ENCODE measurements around the gene FOXP1.

FOXP1 gene

DNA sequence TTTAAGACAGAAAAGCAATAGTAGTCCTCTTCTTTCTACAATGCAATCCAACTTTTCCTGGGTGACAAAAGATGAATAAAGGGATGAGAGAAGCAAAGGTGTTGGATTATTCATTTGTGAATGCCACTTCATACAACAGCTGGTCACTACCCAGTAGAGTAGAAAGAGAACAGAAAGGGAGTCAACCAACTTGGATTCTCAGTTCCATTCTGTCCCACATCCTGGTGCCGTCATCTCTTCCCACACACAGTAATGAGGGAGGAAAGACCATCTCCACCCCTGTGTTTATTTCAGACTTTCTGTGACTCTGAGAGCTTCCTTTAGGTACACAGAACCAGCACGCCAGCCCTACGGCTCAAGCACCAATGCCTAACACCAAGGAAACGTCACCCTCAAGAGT is 71.0 kb downstream of the FOXP1 start:
- Mint-ChIP-seq H3K4me3 (no peak overlapping the region), H3K27ac (no peak overlapping the region), H3K36me3 (ENCODE audit: insufficient read depth) (no peaks in the 10 kb centered on the region), H3K9me3 (no peaks in the 10 kb centered on the region), H3K4me1 (ENCODE audit: low read depth in 2 of 2) (peaks cover 9 to 10% of the 10 kb centered on the region in 2 donors), H3K27me3 (no peaks in the 10 kb centered on the region)
- ATAC-seq (replicated peaks) (no peak), DNase-seq (no peak)

GRCh38 chr3:71512000-71512399 is 71.5 kb downstream of the FOXP1 start:
- H3K27me3 Mint-ChIP-seq = no peaks in the 10 kb centered on the region
- peak overlapping the region in 1 of 2 donors; percentile 21 for H3K27ac Mint-ChIP-seq
- H3K4me3 Mint-ChIP-seq = no peak overlapping the region
- ATAC-seq (replicated peaks) = peak; percentile 99
- peak; percentile 40 to 43 (median 42) for DNase-seq
- H3K9me3 Mint-ChIP-seq = no peaks in the 10 kb centered on the region
- H3K4me1 Mint-ChIP-seq (ENCODE audit: low read depth in 2 of 2) = peaks cover 9 to 11% of the 10 kb centered on the region in 2 donors
- H3K36me3 Mint-ChIP-seq (ENCODE audit: insufficient read depth) = no peaks in the 10 kb centered on the region

DNA sequence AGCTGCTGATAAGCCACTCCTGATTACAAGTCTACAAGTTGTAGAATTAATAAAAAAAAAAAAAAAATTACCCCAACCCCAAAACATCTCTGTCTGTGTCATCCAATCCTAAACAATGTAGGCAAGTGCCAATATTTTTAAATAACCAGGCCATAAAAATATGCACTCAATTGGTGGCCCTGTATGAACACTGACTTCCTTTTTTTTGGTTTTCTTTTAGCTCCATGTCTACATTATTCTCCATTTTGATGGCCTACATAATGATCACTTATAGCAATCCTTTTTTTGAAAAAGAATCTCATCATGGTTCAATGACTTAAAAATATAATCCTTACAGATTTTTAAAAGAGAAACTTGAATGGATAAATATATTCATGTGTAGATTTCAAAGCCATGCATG is 72.1 kb downstream of the FOXP1 start:
- H3K4me3 Mint-ChIP-seq = no peak overlapping the region
- DNase-seq = no peak
- no peaks in the 10 kb centered on the region for H3K9me3 Mint-ChIP-seq
- peaks cover 9 to 13% of the 10 kb centered on the region in 2 donors for H3K4me1 Mint-ChIP-seq (ENCODE audit: low read depth in 2 of 2)
- H3K27me3 Mint-ChIP-seq = no peaks in the 10 kb centered on the region
- no peak overlapping the region for H3K27ac Mint-ChIP-seq
- H3K36me3 Mint-ChIP-seq (ENCODE audit: insufficient read depth) = no peaks in the 10 kb centered on the region
- ATAC-seq (replicated peaks) = no peak

- Mint-ChIP-seq H3K9me3 (no peaks in the 10 kb centered on the region), H3K27me3 (no peaks in the 10 kb centered on the region), H3K36me3 (ENCODE audit: insufficient read depth) (no peaks in the 10 kb centered on the region), H3K4me1 (ENCODE audit: low read depth in 2 of 2) (peaks cover 9 to 13% of the 10 kb centered on the region in 2 donors), H3K27ac (no peak overlapping the region), H3K4me3 (no peak overlapping the region)
- ATAC-seq (replicated peaks) (no peak), DNase-seq (no peak)
Observed at GRCh38 chr3:71511037-71511436, 72.5 kb downstream of the FOXP1 start.

GRCh38 chr3:71510510-71510909 is 73.0 kb downstream of the FOXP1 start:
- peaks cover 9 to 16% of the 10 kb centered on the region in 2 donors for H3K4me1 Mint-ChIP-seq (ENCODE audit: low read depth in 2 of 2)
- H3K27ac Mint-ChIP-seq = no peak overlapping the region
- no peaks in the 10 kb centered on the region for H3K9me3 Mint-ChIP-seq
- no peak overlapping the region for H3K4me3 Mint-ChIP-seq
- no peaks in the 10 kb centered on the region for H3K27me3 Mint-ChIP-seq
- H3K36me3 Mint-ChIP-seq (ENCODE audit: insufficient read depth) = no peaks in the 10 kb centered on the region
- no peak for DNase-seq
- ATAC-seq (replicated peaks) = no peak

DNA sequence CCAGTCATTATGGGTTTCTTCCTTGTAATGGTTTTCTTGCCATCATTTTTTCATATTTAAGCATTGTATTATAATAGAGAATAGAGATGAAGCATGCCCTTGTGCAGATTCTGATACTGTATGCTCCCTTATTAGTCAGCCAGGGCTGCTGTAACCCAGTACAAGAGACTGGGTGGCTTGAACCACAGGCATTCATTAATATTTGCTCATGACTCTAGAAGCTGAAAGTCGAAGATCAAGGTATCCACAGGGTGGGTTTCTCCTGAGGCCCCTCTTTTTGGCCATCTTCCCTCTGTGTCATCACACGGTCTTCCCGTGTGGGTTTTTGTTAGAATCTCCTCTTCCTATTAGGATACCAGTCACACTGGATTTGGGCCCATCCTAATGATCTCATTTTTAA is 74.5 kb downstream of the FOXP1 start:
- no peaks in the 10 kb centered on the region for H3K36me3 Mint-ChIP-seq (ENCODE audit: insufficient read depth)
- no peaks in the 10 kb centered on the region for H3K9me3 Mint-ChIP-seq
- DNase-seq = no peak
- H3K4me1 Mint-ChIP-seq (ENCODE audit: low read depth in 2 of 2) = peaks cover 14 to 19% of the 10 kb centered on the region in 2 donors
- no peak for ATAC-seq (replicated peaks)
- no peak overlapping the region for H3K4me3 Mint-ChIP-seq
- H3K27ac Mint-ChIP-seq = peak overlapping the region in 1 of 2 donors; percentile 4
- no peaks in the 10 kb centered on the region for H3K27me3 Mint-ChIP-seq

- no peak overlapping the region for H3K27ac Mint-ChIP-seq
Observed at GRCh38 chr3:71505767-71506350, 77.7 kb downstream of the FOXP1 start.

GRCh38 chr3:71504250-71505036 is 79.1 kb downstream of the FOXP1 start:
- H3K9me3 Mint-ChIP-seq = no peaks in the 10 kb centered on the region
- H3K36me3 Mint-ChIP-seq (ENCODE audit: insufficient read depth) = peaks cover 7% of the 10 kb centered on the region
- ATAC-seq (replicated peaks) = no peak
- H3K4me3 Mint-ChIP-seq = no peak overlapping the region
- peaks cover 23 to 24% of the 10 kb centered on the region in 2 donors for H3K4me1 Mint-ChIP-seq (ENCODE audit: low read depth in 2 of 2)
- H3K27ac Mint-ChIP-seq = no peak overlapping the region
- H3K27me3 Mint-ChIP-seq = no peaks in the 10 kb centered on the region
- no peak for DNase-seq

More at GRCh38 chr3:71505767-71506350, 77.7 kb downstream of the FOXP1 start:
- DNase-seq (no peak), ATAC-seq (replicated peaks) (no peak)
- Mint-ChIP-seq H3K9me3 (no peaks in the 10 kb centered on the region), H3K4me1 (ENCODE audit: low read depth in 2 of 2) (peaks cover 18 to 23% of the 10 kb centered on the region in 2 donors), H3K4me3 (no peak overlapping the region), H3K27me3 (no peaks in the 10 kb centered on the region), H3K36me3 (ENCODE audit: insufficient read depth) (peaks cover 3% of the 10 kb centered on the region)

DNA sequence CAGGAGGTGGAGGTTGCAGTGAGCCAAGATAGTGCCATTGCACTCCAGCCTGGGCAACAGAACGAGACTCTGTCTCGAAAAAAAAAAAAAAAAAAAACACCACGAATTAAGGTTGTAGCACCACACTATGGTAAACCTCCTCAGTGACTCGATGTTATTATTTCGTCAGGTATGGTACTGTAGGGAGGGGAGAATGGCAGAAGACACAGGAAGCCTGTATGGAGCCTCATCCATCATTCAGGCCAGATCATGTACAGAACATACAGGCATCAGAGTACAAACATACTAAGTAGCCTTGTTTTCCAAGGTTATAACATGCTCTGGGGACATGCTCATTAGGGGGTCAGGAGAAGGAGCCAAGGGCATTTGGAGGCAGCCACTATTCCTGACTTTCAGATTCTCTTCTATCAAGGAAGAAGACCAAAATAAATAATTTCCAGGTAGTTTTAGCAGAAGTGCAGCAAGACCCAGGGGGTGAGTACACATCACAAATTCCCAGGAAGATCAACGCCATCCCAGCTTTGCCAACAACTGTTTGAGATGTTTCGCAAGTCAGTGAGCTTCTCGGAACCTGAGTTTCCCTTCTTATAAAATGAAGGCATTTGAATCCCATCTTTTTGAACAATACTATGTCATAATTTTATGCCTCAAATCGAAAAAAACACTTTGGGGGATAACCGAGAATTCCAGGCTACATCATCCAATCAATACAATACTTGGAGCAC is 79.8 kb downstream of the FOXP1 start:
- no peak for ATAC-seq (replicated peaks)
- Mint-ChIP-seq H3K36me3 (ENCODE audit: insufficient read depth) (peaks cover 7% of the 10 kb centered on the region), H3K4me1 (ENCODE audit: low read depth in 2 of 2) (peaks cover 24 to 26% of the 10 kb centered on the region in 2 donors), H3K4me3 (no peak overlapping the region), H3K27me3 (no peaks in the 10 kb centered on the region), H3K9me3 (no peaks in the 10 kb centered on the region), H3K27ac (peak overlapping the region in 1 of 2 donors; percentile 71)
- DNase-seq = no peak

DNA sequence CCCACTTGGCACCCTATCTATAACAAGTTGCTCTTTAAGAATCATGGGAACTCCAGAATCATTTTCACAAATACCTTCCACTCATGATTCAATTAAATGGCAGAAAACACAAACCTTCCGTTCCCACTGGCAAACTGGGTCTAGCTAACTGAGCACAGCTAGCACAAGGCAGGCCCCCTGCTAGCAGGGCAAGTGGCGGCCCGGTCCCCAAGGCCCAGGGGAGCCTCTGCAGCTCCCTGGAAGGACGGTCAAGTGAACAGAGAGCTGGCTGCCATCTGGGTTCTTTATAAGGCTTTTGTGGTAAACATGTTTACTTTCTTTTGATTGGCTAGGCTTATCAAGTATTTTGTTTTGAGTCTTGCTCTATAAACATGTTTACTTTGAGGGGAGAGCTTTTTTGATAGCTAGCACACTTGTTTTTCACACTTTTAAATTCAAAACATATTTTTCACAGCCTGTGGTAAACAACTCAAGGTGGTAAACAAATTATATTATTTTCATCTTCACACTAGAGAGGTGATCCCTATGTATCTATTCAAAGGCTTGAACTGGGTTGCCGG is 81.4 kb downstream of the FOXP1 start:
- Mint-ChIP-seq H3K4me3 (no peak overlapping the region), H3K27me3 (no peaks in the 10 kb centered on the region), H3K36me3 (ENCODE audit: insufficient read depth) (peaks cover 7% of the 10 kb centered on the region), H3K27ac (peak overlapping the region; percentile 71 to 83), H3K9me3 (no peaks in the 10 kb centered on the region), H3K4me1 (ENCODE audit: low read depth in 2 of 2) (peaks cover 28 to 30% of the 10 kb centered on the region in 2 donors)
- DNase-seq (no peak), ATAC-seq (replicated peaks) (peak; percentile 36)

- H3K4me3 Mint-ChIP-seq = no peak overlapping the region
- H3K4me1 Mint-ChIP-seq (ENCODE audit: low read depth in 2 of 2) = peaks cover 34 to 41% of the 10 kb centered on the region in 2 donors
- DNase-seq (no peak), ATAC-seq (replicated peaks) (no peak)
- no peaks in the 10 kb centered on the region for H3K27me3 Mint-ChIP-seq
- H3K9me3 Mint-ChIP-seq = no peaks in the 10 kb centered on the region
- H3K27ac Mint-ChIP-seq = no peak overlapping the region
- peaks cover 12% of the 10 kb centered on the region for H3K36me3 Mint-ChIP-seq (ENCODE audit: insufficient read depth)
Observed at GRCh38 chr3:71500696-71501095, 82.8 kb downstream of the FOXP1 start.

DNA sequence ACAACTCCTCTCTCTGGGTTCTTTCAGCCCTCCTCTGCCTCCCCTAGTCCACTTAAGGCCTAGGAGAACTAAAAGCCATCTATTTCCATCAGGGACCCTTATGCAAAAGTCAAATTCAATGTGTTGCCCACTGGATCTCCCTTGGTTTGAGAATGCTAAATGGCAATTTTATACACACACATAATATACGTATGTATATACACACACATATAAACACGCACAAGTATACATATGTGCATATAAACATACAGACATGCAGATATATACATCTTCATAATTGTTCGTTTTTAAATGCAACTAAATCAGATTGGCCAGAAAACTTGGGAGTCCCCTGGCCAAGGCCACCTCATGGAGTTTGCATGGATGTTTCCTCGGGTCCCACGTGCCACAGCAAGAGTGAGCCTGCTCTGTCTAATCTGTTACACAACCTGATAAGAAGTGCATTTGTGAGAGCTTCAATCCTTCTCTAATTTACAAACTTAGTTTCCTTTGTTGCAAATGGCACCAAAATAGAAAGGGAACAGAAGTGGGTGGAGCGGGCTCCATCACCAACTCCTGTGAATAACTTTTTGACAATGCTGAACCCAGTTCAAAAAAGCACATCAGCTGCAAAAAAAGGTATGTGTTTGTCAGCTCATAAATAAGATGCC is 84.2 kb downstream of the FOXP1 start:
- H3K4me3 Mint-ChIP-seq = no peak overlapping the region
- H3K27me3 Mint-ChIP-seq = no peaks in the 10 kb centered on the region
- H3K36me3 Mint-ChIP-seq (ENCODE audit: insufficient read depth) = peaks cover 14% of the 10 kb centered on the region
- DNase-seq (no peak), ATAC-seq (replicated peaks) (no peak)
- H3K27ac Mint-ChIP-seq = peak overlapping the region; percentile 3 to 63
- no peaks in the 10 kb centered on the region for H3K9me3 Mint-ChIP-seq
- peaks cover 39 to 49% of the 10 kb centered on the region in 2 donors for H3K4me1 Mint-ChIP-seq (ENCODE audit: low read depth in 2 of 2)

- peak overlapping the region; percentile 3 to 88 for H3K27ac Mint-ChIP-seq
- H3K36me3 Mint-ChIP-seq (ENCODE audit: insufficient read depth) = peaks cover 14% of the 10 kb centered on the region
- no peak overlapping the region for H3K4me3 Mint-ChIP-seq
- no peaks in the 10 kb centered on the region for H3K9me3 Mint-ChIP-seq
- DNase-seq (no peak), ATAC-seq (replicated peaks) (no peak)
- H3K4me1 Mint-ChIP-seq (ENCODE audit: low read depth in 2 of 2) = peaks cover 35 to 45% of the 10 kb centered on the region in 2 donors
- H3K27me3 Mint-ChIP-seq = no peaks in the 10 kb centered on the region
Observed at GRCh38 chr3:71498543-71498942, 85.0 kb downstream of the FOXP1 start.
